HUES6 (cell line): ENCODE results near the gene PCDHGA8.
"Not testable (repeated sequence)": the region's sequence is repeated elsewhere in the genome, so short reads cannot be mapped to it uniquely, and the experiment has no call there.

Source experiments
- H3K27ac ChIP-seq: 2 replicates; pipeline ENCODE4 v1.7.0; 2013; ENCODE audit warnings: low read depth, mild to moderate bottlenecking, low read length, inconsistent platforms
- H3K27me3 ChIP-seq: 2 replicates; pipeline ENCODE4 v1.6.1; 2013; ENCODE audit warnings: low read length; ENCODE audit not compliant: control insufficient read depth, insufficient read depth
- H3K36me3 ChIP-seq: 2 replicates; pipeline ENCODE4 v1.6.1; 2013; ENCODE audit warnings: low read length; ENCODE audit not compliant: control insufficient read depth, insufficient read depth
- H3K4me1 ChIP-seq: 2 replicates; pipeline ENCODE4 v1.6.1; 2013; ENCODE audit warnings: low read length; ENCODE audit not compliant: control insufficient read depth, insufficient read depth
- H3K4me3 ChIP-seq: 2 replicates; pipeline ENCODE4 v1.5.1; 2013; ENCODE audit warnings: low read depth, low read length
- H3K9ac ChIP-seq: one replicate; pipeline ENCODE4 v1.6.1; 2013; ENCODE audit warnings: mild to moderate bottlenecking, low read length
- H3K9me3 ChIP-seq: 2 replicates; pipeline ENCODE4 v1.6.1; 2013; ENCODE audit warnings: low read depth, low read length; ENCODE audit not compliant: control insufficient read depth, insufficient read depth

PCDHGA8 gene

GRCh38 chr5:141392429-141393198, at the start of gene PCDHGA8:
PCDHGA8 (plus strand) TSS chr5:141392633; CDS start chr5:141392814, 181 bp downstream.
- Histone ChIP-seq H3K36me3 (peaks cover 36% of the 10 kb centered on the region), H3K27ac (no peak within 1 kb of the TSS), H3K9ac (no peak within 1 kb of the TSS), H3K4me1 (no peaks in the 10 kb centered on the region), H3K9me3 (peaks cover 77% of the 10 kb centered on the region), H3K4me3 (no peak within 1 kb of the TSS), H3K27me3 (peaks cover 7% of the 10 kb centered on the region; the same call in 1 of the 2 replicates)

DNA sequence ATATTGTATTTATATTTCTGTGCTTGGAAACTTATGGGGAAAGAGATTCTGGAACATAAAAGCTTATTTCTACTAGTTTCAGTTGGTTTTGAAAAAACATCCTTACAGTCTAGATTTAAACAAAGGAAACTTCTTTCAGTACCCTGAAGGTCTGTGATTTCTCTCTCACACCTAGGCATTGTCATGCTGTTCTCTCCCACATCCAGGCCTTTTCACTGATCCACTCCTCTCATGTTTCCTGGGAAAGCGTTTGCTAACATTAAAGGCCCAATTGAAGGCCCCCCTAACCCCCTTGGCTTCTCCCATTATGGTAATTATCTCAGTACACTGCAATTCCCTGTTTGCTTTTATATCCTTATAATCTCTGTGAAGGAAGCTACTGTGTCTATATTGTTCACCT, 49.7 kb upstream of the PCDHGA8 start:
- Histone ChIP-seq H3K4me1 (no peaks in the 10 kb centered on the region), H3K4me3 (no peak overlapping the region), H3K9me3 (peaks cover 49% of the 10 kb centered on the region), H3K27me3 (no peaks in the 10 kb centered on the region), H3K9ac (no peak overlapping the region), H3K27ac (no peak overlapping the region), H3K36me3 (no peaks in the 10 kb centered on the region)

- Histone ChIP-seq H3K36me3 (no peaks in the 10 kb centered on the region), H3K9me3 (peaks cover 45% of the 10 kb centered on the region), H3K4me1 (no peaks in the 10 kb centered on the region), H3K27me3 (no peaks in the 10 kb centered on the region), H3K27ac (no peak within 1 kb of the TSS), H3K4me3 (peak within 1 kb of the TSS; percentile 46; the same call in 1 of the 2 replicates), H3K9ac (no peak within 1 kb of the TSS)
Measured at GRCh38 chr5:141343242-141343952, 49.0 kb upstream of the PCDHGA8 start, which contains the start of gene PCDHGA3. PCDHGA3 (plus strand) TSS chr5:141343829; CDS start chr5:141344034, 205 bp downstream.

GRCh38 chr5:141343953-141344463, 48.4 kb upstream of the PCDHGA8 start:
- Histone ChIP-seq H3K4me1 (no peaks in the 10 kb centered on the region), H3K4me3 (peak overlapping the region; percentile 46; the same call in 1 of the 2 replicates), H3K9me3 (peaks cover 41% of the 10 kb centered on the region), H3K9ac (no peak overlapping the region), H3K27me3 (no peaks in the 10 kb centered on the region), H3K27ac (no peak overlapping the region), H3K36me3 (no peaks in the 10 kb centered on the region)

- H3K27ac ChIP-seq = no peak overlapping the region
- H3K4me1 ChIP-seq = no peaks in the 10 kb centered on the region
- no peaks in the 10 kb centered on the region for H3K27me3 ChIP-seq
- no peak overlapping the region for H3K9ac ChIP-seq
- H3K36me3 ChIP-seq = no peaks in the 10 kb centered on the region
- peaks cover 31% of the 10 kb centered on the region for H3K9me3 ChIP-seq
- H3K4me3 ChIP-seq = no peak overlapping the region
Measured at GRCh38 chr5:141345327-141345726, 47.1 kb upstream of the PCDHGA8 start.

GRCh38 chr5:141346017-141346416, 46.4 kb upstream of the PCDHGA8 start:
- H3K27me3 ChIP-seq, H3K9ac ChIP-seq, H3K4me1 ChIP-seq, H3K36me3 ChIP-seq, H3K4me3 ChIP-seq, H3K27ac ChIP-seq: not testable (repeated sequence)
- peaks cover 33% of the 10 kb centered on the region for H3K9me3 ChIP-seq

GRCh38 chr5:141349917-141350619, 42.4 kb upstream of the PCDHGA8 start, which contains the start of gene PCDHGB1:
PCDHGB1 (plus strand) TSS chr5:141350099; CDS start chr5:141350261, 162 bp downstream.
- Histone ChIP-seq H3K9ac (no peak within 1 kb of the TSS), H3K27ac (no peak within 1 kb of the TSS), H3K4me3 (peak within 1 kb of the TSS; percentile 47)

GRCh38 chr5:141351591-141351990, 40.8 kb upstream of the PCDHGA8 start:
- Histone ChIP-seq H3K36me3 (no peaks in the 10 kb centered on the region), H3K9me3 (peaks cover 41% of the 10 kb centered on the region), H3K9ac (no peak overlapping the region), H3K27me3 (no peaks in the 10 kb centered on the region), H3K4me1 (no peaks in the 10 kb centered on the region), H3K27ac (no peak overlapping the region), H3K4me3 (no peak overlapping the region)

More at GRCh38 chr5:141349917-141350619, 42.4 kb upstream of the PCDHGA8 start, which contains the start of gene PCDHGB1:
- Histone ChIP-seq H3K27me3 (no peaks in the 10 kb centered on the region), H3K36me3 (no peaks in the 10 kb centered on the region), H3K4me1 (no peaks in the 10 kb centered on the region), H3K9me3 (peaks cover 32% of the 10 kb centered on the region)

GRCh38 chr5:141354900-141355469, 37.4 kb upstream of the PCDHGA8 start, which contains the start of gene PCDHGA4:
PCDHGA4 (plus strand) TSS chr5:141355021; CDS start chr5:141355108, 87 bp downstream.
- peaks cover 48% of the 10 kb centered on the region for H3K9me3 ChIP-seq
- no peaks in the 10 kb centered on the region for H3K4me1 ChIP-seq
- H3K36me3 ChIP-seq = no peaks in the 10 kb centered on the region
- H3K9ac ChIP-seq = no peak within 1 kb of the TSS
- no peak within 1 kb of the TSS for H3K27ac ChIP-seq
- no peaks in the 10 kb centered on the region for H3K27me3 ChIP-seq
- no peak within 1 kb of the TSS for H3K4me3 ChIP-seq

GRCh38 chr5:141355641-141356040, 36.8 kb upstream of the PCDHGA8 start:
- Histone ChIP-seq H3K4me1 (no peaks in the 10 kb centered on the region), H3K4me3 (no peak overlapping the region), H3K27me3 (no peaks in the 10 kb centered on the region), H3K9ac (no peak overlapping the region), H3K36me3 (no peaks in the 10 kb centered on the region), H3K27ac (no peak overlapping the region), H3K9me3 (peaks cover 45% of the 10 kb centered on the region)
